Mesothelial cell of epicardium (in vitro differentiated cells): Measurements from ENCODE around the gene SLC27A2. TPM values are rescaled to one million over a fixed set of nuclear protein-coding genes. Genes with fewer than 3 reads are reported as not detected.
A peak's percentile ranks its signal among the peaks of the same experiment; 100 is the strongest.

Source experiments
- DNase-seq, 2 experiments: peaks; one replicate each; pipeline ENCODE4 v3.0.0; 2021; ENCODE audit warnings: low spot score in 2 of 2; ENCODE audit not compliant: unreplicated experiment in 2 of 2
- H3K27ac Mint-ChIP-seq: 2 replicates; pipeline ENCODE4 v1.8.0; 2021; ENCODE audit warnings: mixed read lengths
- H3K27me3 Mint-ChIP-seq: 2 replicates; pipeline ENCODE4 v1.8.0; 2021; ENCODE audit warnings: low read depth, mixed read lengths
- H3K36me3 Mint-ChIP-seq: 2 replicates; pipeline ENCODE4 v1.8.0; 2021; ENCODE audit warnings: mixed read lengths
- H3K4me1 Mint-ChIP-seq: 2 replicates; pipeline ENCODE4 v1.8.0; 2021; ENCODE audit warnings: mixed read lengths
- H3K4me3 Mint-ChIP-seq: 2 replicates; pipeline ENCODE4 v1.8.0; 2021; ENCODE audit warnings: mild to moderate bottlenecking, moderate library complexity, mixed read lengths
- H3K9me3 Mint-ChIP-seq: 2 replicates; pipeline ENCODE4 v1.8.0; 2021; ENCODE audit warnings: mixed read lengths
- total RNA-seq: library from RNA; stranded (reverse); gene quantifications from 3 replicates; pipeline ENCODE4 v1.2.1, GENCODE V29; 2021
- TF ChIP-seq, protein P1 (sequence below): fragments of 200-600 bp; sonication (generic); IDR thresholded peaks from one replicate; pipeline ENCODE4 v1.5.0; 2021; ENCODE audit warnings: antibody characterized with exemption; ENCODE audit not compliant: unreplicated experiment

The SLC27A2 gene
- total RNA-seq, 1 donor from 2014 or later = 3.1 TPM

DNA sequence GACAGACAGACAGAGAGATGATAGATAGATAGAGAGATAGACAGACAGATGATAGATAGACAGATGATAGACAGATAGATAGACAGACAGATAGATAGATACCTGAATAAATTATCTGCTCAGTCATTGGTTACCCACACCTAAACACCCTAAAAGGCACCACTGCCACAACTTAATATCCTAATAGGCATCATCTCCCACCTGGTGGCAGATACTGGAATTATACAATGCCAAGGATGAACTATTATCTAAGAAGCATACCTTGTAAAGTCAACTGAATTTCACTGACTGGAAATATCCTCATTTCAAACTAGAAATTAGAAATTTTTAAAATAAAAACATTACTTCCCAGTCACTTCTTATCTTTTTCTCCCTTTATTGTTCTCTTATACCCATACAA lies 43.6 kb upstream of the SLC27A2 start:
- H3K27ac Mint-ChIP-seq = no peak overlapping the region
- no peaks in the 10 kb centered on the region for H3K9me3 Mint-ChIP-seq

DNA sequence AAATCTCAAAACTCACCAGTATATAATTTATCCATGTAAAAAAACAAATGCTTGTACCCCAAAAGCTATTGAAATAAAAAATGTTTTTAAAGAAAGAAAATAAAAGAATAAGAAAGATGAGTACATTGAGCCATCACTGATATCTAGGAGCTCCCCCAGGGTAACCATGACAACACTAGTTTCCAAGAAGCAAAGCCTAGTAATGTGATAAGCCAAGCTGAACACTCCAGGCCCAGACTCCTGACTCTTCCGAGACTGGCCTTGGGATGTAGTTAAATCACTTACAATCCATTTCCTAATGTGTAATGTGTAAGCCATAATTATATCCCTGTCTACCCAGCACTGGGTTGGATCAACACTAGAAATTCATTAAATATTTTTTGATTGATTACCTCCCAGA lies 41.9 kb upstream of the SLC27A2 start:
- DNase-seq = no peak
- Mint-ChIP-seq H3K4me3 (no peak overlapping the region), H3K4me1 (peaks cover 21% of the 10 kb centered on the region), H3K27ac (no peak overlapping the region), H3K36me3 (no peaks in the 10 kb centered on the region), H3K9me3 (no peaks in the 10 kb centered on the region), H3K27me3 (no peaks in the 10 kb centered on the region)
- TF ChIP-seq, protein P1, sequence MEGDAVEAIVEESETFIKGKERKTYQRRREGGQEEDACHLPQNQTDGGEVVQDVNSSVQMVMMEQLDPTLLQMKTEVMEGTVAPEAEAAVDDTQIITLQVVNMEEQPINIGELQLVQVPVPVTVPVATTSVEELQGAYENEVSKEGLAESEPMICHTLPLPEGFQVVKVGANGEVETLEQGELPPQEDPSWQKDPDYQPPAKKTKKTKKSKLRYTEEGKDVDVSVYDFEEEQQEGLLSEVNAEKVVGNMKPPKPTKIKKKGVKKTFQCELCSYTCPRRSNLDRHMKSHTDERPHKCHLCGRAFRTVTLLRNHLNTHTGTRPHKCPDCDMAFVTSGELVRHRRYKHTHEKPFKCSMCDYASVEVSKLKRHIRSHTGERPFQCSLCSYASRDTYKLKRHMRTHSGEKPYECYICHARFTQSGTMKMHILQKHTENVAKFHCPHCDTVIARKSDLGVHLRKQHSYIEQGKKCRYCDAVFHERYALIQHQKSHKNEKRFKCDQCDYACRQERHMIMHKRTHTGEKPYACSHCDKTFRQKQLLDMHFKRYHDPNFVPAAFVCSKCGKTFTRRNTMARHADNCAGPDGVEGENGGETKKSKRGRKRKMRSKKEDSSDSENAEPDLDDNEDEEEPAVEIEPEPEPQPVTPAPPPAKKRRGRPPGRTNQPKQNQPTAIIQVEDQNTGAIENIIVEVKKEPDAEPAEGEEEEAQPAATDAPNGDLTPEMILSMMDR = no peak

More for the DNA sequence above, 43.6 kb upstream of the SLC27A2 start:
- Mint-ChIP-seq H3K4me3 (no peak overlapping the region), H3K4me1 (peaks cover 11% of the 10 kb centered on the region), H3K36me3 (no peaks in the 10 kb centered on the region), H3K27me3 (no peaks in the 10 kb centered on the region)
- DNase-seq = no peak
- TF ChIP-seq, protein P1 = peak; percentile 40

DNA sequence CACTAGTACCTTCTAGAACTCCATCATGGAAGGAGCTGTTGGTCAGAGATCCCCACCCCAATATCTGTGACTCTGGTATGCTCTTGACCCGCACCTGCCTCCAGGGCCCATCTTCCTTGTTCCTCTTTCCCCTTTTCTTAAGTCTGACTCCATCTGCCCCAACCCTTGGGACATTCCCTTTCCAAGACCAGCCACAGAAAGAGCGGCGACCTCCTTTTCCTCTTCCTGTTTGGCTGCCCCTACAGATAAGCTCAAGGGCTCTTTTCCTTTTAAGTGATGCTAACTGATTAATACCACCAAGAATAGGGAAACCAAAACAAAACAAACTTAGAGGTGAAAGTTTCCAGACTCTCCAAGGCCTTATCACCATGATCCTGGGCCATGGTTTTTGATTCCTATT lies 41.0 kb upstream of the SLC27A2 start:
- TF ChIP-seq, protein P1 = no peak
- no peaks in the 10 kb centered on the region for H3K27me3 Mint-ChIP-seq
- no peak for DNase-seq
- H3K9me3 Mint-ChIP-seq = no peaks in the 10 kb centered on the region
- H3K36me3 Mint-ChIP-seq = no peaks in the 10 kb centered on the region
- H3K4me1 Mint-ChIP-seq = peaks cover 25% of the 10 kb centered on the region
- no peak overlapping the region for H3K27ac Mint-ChIP-seq
- no peak overlapping the region for H3K4me3 Mint-ChIP-seq

DNA sequence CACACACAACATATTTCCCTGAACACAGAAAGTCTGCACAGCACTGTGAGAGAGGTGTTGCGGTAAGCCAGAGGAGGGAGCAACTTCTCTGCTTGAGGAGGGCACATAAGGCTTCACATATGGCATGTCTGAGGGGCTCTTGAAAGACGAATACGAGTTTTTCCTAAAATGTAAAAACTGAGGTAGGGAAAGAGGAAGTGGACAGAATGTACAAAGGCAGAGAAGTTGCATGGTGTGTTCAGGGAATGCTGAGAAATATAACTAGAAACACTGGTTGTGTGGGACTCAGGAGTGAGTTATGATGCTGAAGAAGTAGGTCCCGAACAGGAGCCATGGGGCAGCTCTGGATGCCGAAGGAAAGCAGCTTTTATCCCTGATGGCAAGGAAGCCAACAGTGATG lies 40.1 kb upstream of the SLC27A2 start:
- H3K27ac Mint-ChIP-seq = no peak overlapping the region

GRCh38 chr15:50143255-50143860 lies 38.6 kb upstream of the SLC27A2 start:
- TF ChIP-seq, protein P1 = no peak
- peaks cover 20% of the 10 kb centered on the region for H3K4me1 Mint-ChIP-seq
- H3K4me3 Mint-ChIP-seq = no peak overlapping the region
- H3K27ac Mint-ChIP-seq = no peak overlapping the region
- no peaks in the 10 kb centered on the region for H3K9me3 Mint-ChIP-seq
- H3K27me3 Mint-ChIP-seq = no peaks in the 10 kb centered on the region
- no peaks in the 10 kb centered on the region for H3K36me3 Mint-ChIP-seq
- DNase-seq = no peak

More for the DNA sequence above, 40.1 kb upstream of the SLC27A2 start:
- Mint-ChIP-seq H3K27me3 (no peaks in the 10 kb centered on the region), H3K36me3 (no peaks in the 10 kb centered on the region), H3K4me1 (peaks cover 20% of the 10 kb centered on the region), H3K9me3 (no peaks in the 10 kb centered on the region), H3K4me3 (no peak overlapping the region)
- no peak for DNase-seq
- TF ChIP-seq, protein P1 = no peak
